MM.1S (cell line): Measurements from ENCODE around the gene ELFN1.

Experiments used
- CTCF ChIP-seq: fragments of 300-600 bp; sonication (generic); IDR thresholded peaks from 2 replicates; pipeline ENCODE4 v1.5.1; 2016; ENCODE audit warnings: antibody characterized with exemption, low read length, mixed read lengths
- EZH2 ChIP-seq: fragments of 300-600 bp; sonication (generic); optimal IDR thresholded peaks from 2 replicates; pipeline ENCODE3; 2017; ENCODE audit warnings: low read depth, mild to moderate bottlenecking, antibody characterized with exemption, low read length, mixed read lengths
- EZH2phosphoT487 ChIP-seq: fragments of 300-600 bp; sonication (generic); IDR thresholded peaks from 2 replicates; pipeline ENCODE4 v1.6.1; 2018; ENCODE audit warnings: antibody characterized with exemption, low read length

GRCh38 chr7:1727812-1728570, 57.9 kb downstream of the ELFN1 start:
- TF ChIP-seq EZH2phosphoT487, result no peak
- TF ChIP-seq CTCF, result no peak
- TF ChIP-seq EZH2, result no peak
